Endometrial microvascular endothelial cells (primary cell): ENCODE measurements around the gene HOXB6. TPM values are rescaled to one million over a fixed set of nuclear protein-coding genes. Genes with fewer than 3 reads are reported as not detected.

ENCODE experiments used
- in situ Hi-C: cut with HindIII; loops from 2 replicates; pipeline ENCODE4 v1.10.0; 2017; ENCODE audit warnings: low sequenced_read_pairs, low pct_unique_long_range_greater_than_20kb; ENCODE audit errors: inconsistent ontology term
- total RNA-seq: library from RNA; depleted of rRNA; stranded (reverse); fragments of >200 nt; gene quantifications from one replicate; pipeline ENCODE4 v1.2.3, GENCODE V29; 2015; ENCODE audit errors: inconsistent ontology term

Gene HOXB6
- total RNA-seq, 1 donor from 2014 or later: 26.3 TPM

DNA sequence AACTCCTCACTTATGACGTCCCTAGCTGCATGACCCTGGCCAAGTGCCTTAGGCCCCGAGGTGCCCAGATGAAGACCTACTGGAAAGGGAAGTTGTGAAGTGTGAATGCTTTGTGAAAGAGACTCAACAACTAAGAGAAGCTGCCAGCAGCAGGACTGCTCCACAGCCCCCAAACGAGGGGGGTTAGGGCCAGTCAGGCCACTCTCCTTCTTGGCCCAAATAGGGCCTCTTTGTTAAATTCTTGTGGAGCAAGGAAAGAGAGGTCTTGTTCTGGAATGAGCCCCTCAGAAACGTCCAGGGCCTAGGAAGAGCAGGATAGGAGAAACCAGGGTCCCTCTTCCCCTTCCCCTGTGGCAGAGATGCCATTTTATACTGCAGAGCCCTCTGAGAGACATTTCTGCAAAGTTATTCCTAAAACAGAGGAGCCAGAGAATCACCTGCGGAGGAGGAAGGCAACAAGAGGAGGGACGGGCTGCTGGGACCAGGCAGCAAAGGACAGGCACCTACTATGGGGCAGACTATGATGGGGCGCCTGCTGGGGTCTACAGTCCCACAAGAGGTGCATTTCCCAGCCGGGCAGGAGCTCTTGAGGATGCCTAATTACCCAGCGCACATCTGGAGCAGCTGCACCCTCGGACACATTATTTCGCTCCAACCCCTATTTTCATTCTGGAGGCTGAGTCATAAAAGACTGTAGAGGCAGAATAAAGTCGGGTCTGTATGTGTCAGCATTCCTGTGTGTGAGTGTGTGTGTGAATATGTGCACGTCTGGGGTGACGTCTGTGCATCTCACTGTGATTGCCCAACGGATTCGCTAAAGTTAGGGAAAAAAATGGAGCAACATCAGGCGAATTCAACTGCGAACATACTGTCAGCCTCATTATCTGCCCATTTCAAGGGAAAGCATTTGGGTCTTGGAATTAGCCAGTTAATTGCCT lies 32.8 kb upstream of the HOXB6 start:
- in situ Hi-C loops: no loop called here

DNA sequence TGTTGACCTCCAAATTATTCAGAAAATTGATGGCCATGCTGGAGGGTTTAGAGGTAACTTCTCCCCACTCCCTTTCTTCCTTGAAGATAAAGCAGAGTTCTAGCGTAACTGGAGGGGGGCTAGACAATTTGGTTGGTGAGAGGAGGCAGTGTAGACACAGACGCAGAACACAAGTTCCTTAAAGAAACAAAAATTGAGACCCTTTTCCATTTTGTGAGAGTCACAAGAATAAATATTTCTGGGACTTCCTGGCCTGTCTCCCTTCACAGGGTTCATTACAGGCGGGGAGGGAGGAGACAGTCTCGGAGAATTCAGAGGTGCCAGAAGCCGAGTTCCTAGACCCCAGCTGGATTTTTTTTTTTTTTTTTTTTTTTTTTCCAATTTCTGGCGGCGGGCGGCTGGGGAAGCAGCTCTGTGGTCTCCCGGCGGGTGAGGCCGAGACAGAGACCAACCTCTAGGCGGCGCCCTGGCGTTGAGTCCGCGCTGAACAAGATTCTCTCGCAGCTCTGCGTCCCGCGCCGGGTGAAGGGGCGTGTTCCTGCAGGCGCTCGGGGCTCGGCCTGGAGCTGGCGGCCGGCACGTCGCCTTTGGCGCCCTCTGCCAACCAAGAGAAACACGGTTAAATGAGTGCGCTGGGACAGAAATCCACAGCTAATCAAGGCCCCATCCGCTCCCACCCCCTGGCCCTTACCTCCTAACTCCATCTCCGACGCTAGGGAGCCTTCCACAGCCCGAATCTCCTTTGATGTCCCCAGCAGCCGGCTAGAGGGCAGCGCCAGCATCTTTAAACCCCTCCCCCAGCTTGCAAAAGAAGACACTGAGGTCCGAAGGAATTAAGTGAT lies 31.6 kb upstream of the HOXB6 start:
- in situ Hi-C loops: no loop called here

DNA sequence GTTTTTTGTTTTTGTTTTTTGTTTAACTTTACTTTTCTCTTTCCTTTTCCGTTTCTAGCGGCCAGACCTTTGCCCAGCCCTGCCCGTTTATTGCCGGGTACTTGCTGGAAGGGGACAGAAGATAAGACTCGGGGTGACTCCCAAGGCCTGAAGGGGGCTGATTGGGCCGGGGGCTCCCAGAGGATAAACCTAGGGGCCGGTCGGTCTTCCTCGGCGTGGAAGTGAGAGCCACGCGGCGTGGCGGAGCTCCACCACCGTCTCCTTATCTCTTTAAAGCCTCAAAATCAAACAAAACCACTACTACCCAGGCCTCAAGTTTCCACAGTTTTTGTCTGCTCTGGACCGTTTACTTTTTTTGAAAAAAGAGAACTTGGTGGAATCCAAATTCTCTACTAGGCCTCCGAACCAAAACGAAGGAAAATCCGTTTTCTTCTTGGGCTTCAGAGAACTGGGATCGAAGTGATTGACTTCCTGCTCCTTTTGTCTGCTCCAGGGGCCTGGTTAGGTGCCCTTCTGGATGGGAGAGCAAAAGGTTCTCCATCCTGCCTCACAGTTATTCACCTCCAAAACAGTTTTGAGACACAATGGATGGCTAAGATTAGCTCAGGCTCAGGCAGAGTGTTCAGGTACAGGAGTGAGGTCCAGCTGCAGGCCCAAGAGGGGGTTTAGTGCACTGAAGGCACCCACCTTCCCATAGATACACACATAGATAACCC lies 29.9 kb upstream of the HOXB6 start:
- in situ Hi-C loops: no loop called here

DNA sequence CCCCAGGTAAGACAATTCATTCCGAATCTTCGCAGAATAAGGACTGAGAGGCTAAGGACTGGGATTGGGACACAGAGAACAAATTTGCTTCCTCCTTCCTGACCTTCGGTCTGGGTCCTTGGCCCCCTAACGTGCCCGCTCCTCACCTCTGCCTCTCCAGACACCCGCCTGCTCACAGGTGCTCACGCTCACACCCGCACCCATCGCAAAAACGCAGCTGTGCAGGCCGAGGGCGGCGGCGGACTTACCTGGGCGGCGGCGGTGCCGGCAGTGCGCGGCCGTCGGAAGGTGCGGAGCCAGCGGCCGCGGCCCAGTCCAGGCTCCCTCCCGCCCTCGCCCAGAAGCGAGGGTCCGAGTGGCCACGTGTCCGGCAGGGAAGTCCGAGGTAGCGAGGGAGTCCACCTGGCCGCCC lies 28.5 kb upstream of the HOXB6 start:
- in situ Hi-C loops: no loop called here

DNA sequence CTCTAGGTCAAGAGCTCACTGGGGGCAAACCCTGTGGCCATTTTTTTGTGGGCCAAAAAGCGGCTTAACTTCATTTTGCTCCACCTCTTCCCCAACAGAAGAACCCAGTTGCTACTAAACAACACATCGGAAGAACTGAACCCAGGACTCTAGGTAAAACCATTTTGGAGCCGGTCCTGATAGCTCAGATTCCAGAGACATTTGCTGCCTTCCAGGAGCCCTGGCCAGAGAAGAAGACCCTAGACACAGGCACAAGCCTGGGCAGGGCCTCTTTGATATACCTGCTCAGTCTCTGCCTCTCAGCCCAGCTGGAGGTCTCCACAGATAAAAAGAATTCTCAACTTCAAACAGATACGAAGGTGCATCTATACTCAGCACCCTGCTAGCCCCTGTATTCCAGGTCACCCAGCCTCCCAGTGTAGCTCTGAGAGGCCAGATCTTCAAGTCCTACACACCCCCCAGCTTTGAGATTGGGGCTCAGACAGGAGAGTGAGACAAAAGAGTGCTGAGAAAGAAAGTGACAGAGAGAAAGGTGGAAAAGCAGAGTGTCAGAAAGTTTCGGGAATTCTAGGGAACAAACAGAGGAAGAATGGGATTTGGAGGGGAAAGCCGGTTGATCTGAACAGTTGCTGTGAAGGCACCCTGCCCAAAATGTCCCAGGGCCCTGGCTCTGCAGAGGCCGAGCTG lies 27.9 kb upstream of the HOXB6 start:
- in situ Hi-C loops: no loop called here

DNA sequence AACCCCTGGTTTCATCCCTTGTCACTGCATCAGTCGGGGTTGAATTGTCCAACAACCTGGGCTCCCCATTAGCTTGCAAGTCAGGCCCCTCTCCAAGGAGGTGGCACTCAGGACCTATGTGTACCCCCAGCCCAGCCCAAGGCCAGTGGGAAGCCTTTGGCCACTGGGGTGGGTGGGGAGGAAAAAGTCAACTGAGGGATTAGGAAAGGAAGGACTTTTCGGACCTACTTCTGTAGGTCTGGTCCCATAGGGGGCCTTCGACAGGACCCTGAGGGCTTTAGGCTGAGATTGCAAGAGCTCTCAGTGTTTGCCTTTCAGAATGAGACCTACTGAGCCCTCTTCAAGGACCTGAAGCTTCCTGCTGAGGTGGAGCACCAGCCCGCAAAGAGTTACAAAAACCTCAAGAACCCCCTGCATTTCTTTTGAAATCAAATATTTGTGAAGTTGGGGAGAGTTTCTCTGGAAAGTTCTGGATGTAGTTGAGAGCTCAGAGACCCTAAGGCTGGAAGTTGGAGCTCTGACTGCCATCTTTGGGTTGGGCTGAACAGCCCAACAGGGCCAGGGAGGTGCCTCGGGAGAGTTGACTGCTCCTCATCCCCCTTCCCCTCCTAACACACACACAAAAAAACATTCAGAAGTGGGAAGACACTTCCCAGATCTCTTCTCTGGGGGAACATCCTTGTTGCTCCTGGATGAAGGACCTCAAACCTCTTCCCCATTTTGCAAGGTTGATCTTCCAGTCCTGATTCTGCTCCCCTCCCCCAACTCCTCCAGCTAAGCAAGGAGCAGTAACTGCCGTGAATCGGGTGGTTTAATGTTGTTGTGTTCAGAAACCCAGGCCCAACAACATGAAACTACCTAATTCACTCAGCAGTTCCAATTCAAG lies 27.1 kb upstream of the HOXB6 start:
- in situ Hi-C loops: no loop called here

DNA sequence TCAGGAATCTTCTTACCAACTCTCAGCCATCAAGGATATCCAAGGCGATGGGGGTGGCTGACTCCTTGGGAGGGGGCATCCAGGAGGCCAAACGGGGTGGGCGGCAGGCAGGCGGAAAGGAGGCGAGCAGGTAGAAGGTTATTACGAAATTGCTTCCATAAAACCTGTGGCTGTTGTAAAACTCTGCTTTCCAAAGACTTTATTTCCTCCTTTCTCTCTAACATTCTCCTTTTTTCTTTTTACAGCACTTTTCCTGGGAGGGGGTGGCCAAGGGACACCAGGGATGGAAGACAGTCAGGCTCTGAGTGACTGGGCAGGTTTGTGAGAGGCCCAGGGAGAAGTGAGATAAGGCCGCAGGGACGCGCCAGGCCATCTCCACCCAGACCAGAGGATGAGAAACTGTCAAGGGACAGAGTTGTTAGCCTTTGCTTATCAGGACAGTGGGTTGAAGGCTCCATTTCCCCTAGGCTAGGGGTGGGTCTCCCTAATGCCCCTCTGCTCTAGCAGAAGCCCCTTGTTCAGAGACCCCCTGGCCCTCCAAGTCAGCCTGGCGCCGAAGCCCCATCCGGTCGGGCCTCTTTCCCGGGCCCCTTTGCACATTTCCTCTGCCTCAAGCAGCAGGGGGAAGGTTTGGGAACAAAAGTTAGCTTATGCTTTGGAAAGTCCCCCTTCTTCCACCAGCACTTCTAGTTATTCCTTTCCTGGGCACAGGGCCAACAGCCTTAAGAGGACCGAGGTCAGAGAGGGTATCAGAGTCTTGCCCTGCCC lies 26.3 kb upstream of the HOXB6 start:
- in situ Hi-C loops: no loop called here

DNA sequence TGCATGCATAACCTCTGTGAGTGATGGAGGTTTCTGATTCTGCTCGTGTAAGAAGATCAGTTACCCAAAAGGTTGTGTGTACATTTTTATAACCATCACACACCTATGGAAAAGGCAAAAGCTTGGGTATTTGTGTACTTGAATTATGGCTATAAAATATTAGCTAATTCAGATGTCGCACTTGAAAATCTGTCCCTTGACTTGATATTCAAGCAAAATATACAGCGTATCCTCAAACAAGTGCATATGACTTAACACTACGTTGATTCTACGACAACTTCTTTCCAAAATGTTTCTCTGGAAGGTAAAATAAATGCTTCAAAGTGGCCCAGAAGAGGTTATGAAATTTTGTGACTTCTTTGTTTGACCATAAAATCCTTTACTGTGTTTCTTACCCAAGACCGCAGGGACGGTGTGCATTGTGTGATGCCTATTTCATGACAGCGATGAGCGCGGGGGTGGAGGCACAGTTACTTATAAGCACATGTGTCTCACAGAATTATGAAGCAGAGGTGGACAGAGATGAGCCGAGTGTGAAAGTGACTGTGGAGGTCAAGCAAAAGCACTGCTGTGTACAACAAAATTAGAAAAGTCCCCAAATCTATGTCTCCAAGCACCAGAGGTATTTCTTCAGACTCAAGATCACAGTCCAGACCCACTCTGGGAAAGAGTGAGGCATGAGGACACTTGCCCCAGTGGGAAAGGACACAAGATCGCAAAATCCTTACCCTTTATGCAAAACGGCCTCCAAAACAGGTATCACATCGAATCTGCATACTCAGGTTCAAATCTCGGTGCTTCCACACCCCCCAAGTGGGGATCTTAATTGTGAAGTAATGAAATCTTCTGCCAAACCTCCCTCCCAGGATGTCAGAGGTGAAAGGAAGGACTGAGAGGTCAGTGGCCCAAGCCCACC lies 25.5 kb upstream of the HOXB6 start:
- in situ Hi-C loops: no loop called here

DNA sequence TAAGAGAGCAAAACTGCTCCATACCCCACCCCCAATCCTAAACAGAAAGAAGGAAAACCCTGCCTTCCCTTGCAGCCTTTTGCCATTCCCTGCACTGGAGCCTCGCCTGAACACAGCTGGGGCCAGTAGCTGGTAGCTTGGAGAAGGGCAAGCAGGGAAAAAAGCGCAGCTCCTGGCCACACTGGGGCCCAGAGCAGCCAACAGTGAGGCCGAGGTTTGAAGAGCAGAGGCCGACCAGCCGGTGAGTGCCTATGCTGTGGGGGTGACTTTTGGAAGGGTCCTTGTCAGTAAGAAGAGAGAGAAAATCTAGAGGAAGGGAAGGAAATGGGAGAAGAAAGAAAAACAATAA lies 24.6 kb upstream of the HOXB6 start:
- in situ Hi-C loops: no loop called here

DNA sequence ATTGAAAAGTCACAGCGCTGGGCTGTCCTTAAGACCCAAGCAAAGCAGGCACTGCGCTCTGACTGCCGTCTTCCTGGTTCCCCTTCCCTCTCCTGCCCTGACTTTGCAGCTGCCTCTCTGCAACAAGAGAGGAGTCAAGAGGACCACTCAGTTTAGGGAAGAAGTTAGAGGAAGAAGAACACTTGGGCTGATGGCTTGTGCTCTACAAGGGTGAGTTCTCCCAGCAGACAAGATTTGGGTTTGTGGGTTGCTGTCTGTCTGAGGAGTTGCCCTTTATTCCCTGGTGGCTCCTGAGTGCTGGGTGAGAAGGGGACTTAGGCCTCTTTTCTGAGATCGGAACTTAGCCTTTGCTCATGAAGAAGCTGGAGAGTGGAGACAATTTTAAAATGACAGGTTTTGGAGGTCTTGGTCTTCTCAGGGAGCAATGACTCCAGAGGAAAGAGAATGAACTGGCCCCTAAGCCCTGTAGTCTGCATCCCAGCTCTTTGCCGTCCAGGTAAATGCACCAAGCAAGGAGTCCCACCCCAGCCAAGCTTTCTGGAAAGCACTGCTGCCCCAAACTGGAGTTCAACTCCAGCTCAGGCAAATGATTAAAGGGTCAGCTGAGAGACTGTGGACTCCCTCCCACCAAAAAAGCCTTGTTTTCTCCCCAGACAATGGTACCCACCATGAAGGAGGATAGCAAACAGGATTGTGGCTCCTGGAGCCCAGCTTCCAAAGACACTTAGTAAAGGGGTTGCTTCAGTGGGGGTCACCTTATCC lies 24.0 kb upstream of the HOXB6 start:
- in situ Hi-C loops: no loop called here

DNA sequence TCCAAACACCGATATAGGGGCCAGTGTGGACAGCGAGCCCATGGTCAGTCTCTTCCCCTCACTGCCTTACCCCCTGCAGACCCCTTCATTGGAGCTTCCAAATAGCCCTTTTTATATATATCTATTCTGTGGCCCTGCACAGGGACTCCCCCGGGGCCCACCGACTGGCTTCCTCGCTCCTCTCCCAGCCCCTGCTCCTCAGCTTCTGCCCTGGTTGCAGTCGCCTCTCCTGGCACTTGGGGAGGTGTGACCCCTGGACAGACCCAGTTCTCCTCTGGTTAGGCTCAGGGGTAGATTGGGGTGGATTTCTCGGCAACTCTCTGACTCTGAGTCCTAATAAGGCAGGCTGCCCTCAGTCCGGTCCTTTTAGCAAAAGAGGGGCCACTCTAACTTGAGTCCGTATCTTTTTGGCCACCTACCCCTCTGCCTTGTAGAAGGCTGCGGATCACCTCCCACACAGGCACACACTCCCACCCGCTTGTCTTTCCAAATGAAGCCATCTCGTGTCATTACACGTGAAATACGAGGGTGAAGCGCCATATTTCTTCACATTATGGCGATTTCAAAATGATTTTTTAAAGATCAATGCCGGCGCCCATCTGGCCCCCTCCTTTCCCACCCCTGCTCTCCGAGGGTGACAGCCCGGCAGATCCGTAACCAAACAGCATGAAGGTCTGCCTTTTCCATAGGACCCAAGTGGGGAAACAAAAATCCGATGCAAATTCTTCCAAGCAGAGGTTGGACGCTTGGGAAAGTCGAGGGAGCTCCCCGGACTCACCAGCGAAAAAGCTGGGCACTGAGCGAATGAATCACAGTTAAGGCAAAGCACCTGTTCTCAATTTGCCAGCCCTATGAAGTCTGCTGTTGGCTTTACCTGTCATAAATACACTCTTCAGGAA lies 23.1 kb upstream of the HOXB6 start:
- in situ Hi-C loops: no loop called here

DNA sequence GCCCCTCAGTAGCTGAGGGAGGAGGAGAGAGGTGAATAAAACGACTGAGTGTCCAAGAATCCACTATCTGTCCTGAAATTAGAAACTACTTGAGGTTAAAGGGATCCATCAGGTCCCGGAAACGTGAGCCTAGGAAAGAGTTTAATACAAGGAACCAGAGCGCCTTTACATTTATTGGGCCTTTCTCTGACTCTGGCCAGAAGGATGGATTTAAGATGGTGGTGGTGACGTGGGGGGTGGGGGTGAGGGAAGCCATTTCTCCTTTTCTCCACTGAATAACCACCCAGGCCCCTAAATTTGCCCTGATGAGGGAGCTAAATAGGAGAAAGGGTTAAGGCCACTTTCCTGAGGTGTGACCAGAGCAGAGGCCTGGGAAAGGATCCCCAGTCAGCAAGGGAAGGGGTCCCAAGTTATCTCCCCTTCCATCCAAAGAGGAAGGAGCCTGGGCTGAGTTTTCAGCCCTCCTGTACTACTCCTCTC lies 22.4 kb upstream of the HOXB6 start:
- in situ Hi-C loops: no loop called here

DNA sequence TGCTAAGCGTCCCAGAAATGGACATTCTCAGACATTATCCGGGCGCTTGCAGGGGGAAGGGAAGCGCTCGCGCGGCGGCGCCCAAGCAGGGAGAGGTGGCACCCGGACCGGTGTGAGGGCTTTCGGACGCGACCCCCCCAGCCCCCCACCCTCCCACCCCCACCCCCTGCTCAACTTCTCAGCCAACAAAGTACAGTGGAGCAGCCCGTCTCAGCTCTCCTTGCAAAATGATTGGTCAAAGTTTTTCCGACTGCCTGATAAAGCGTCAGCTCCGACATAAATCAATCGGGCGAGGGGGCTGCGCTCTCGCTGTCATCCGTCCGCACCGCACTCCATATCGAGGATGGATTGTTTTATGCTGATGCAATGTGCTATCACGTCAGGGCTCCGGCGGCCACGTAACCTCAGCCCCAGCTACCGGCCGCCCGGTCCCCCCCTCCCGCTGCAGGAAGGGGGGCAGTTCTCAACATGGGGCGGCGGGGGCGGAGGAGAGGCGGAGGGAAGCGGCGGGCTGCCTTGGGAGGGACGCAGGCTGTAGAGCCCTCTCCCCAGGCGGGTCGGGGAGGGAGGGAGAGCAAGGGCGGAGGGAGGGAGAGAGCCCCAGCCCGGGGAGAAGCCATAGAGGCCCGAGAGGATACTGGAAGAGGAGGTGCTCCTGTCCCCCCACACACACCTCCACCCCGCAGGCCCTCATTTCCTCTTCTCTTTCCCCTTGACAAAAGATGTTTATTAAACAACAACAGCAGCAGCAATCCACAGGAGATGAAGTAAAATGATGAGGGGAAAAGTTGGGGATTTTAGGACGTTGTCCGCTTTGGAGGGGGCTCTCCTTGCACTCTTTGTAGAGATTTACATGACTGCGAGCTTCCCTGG lies 21.7 kb upstream of the HOXB6 start, which contains the start of gene HOXB9:
TSS of gene HOXB9 (minus strand) at position 114 of the 873 bp plus-strand sequence. CDS start at position 25, 89 bp downstream.
- in situ Hi-C loops: no loop called here
